Stimulated activated CD4-positive, alpha-beta T cell treated with anti-CD3 and anti-CD28 coated beads, Interleukin-2, amount 100 ng/mL, for 48 hours (primary cell): ENCODE data around the gene CTRL.

Source experiments
- DNase-seq, 2 donors: peaks; one replicate each; pipeline ENCODE4 v3.0.0-alpha.2; 2020

CTRL gene

DNA sequence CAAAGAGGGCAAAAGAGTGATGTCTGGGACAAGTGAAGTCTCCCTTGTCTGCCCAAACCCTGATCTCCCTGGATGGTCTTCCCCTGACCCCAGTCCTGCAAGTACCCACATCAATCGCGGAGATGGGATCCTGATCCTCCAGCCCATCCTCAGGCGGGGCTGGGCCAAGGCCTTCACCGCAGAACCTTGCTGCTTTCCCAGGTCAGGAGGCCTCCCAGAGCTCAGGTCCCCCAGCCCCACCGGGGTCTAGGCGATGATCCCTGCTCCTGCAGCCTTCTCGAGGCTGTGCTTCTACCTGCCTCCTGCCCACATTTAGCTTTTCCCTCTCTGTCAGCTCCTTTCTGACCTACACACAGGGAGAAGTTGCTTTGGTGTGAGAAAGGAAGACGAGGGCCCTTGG lies 30.5 kb upstream of the CTRL start:
- DNase-seq = no peak

DNA sequence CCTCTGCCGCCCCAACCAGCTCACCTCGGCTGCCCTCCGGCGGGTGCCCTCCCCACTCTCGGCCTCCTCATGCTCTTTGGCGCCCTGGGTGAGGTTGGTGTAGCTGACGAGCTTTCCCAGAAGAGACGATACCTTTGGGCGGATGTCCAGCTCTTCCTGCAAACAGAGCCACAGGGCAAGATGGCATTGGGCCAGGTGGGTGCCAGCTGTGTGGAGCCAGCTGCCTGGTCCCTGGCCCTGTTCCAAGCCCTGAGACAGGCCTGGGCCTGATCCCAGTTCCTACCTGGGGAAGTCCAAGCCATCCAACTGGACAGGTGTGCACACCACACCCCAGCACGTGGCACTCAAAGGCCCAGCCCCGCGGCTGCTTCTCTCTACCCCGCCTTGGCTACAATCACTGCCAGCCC lies 29.9 kb upstream of the CTRL start:
- DNase-seq = no peak

DNA sequence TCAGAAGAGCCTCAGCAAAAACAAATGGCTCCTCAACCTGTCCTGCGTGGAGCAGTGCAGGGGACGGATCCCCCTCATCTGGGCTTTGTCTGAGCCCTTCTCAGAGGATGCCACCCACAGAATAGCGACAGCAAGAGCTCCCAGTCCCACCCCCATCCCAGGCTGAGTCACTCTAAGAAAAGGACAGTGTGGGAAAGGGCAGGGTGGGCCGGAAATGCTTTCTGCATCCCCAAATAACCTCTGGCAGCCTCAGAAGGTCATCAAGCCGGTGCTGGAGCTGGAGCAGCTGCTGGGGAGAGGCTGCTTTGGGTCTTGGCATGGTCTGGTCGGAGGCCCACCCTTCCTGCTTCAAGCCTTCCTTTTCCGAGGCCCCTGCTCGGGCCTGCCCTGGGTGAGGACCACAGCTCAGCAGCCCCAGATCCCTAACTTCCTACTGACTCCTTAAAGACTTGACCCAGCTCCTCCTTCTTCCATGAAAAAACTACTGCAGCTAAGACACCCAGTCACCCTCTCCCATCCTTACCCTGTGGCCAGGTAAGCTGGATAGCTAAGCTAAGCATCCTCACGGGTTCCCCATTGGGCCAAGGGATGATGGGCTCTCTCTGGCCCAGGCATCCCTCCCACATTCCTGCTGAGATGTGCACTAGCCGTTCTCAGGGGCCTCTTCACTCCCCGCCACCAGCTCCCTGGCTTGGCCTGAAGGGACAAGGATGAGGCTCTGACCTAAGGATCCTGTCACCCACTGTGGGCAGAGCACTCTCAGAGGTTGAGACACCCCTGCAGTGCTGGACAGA lies 28.1 kb upstream of the CTRL start:
- no peak for DNase-seq

DNA sequence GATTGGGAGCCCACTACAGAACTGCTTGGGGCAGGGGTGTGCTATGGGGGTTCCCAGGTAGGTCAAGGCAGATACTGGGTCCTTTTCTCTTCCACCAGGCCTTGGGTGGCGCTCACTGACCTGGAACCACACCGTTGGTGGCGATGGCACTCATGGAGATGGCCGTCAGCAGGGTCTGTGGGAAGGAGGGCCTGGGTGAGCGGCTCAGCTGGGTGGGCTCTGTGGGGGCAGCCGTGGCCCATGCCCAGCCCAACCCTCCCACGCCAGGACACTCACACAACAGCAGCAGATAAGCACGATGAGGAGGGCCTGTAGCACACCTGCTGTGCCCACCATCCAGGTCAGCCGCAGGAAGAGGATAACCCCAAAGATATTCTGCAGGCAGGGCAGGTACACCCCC lies 26.0 kb upstream of the CTRL start:
- no peak for DNase-seq

DNA sequence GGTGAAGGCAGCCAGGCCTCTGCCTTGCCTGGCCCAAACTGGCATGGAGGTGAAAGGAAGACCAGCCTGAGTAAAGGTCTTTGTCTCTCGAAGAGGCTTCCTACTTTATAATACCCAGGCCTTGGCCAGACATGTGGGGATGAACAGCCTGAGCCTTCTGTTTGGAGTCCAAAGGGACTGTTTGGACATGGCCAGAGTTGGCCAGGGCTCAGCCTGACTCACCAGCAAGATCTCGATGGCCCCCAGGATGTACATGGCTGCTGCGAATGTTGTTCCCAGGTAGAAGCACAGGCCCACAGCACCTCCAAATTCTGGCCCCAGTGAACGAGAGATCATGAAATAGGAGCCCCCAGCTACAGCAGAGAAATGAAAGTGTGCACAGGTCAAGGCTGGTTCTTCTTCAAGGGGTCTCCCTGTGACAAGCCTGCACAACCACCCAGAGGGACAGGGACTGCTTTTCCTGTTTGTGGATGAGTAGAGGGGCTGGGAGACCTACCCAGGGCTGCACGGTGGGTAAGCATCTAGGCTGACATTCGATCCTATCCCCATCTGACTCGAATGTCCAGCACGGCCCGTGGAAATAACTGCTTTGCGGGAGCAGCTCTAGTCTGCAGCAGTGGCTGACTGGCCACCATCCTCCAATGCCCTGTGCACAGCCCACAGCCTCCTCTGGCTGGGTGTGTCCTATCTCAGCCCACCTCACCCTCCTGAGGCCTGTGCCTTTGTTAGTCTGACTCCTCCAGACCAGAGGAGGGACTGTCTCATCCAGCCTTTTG lies 22.9 kb upstream of the CTRL start:
- DNase-seq = no peak

DNA sequence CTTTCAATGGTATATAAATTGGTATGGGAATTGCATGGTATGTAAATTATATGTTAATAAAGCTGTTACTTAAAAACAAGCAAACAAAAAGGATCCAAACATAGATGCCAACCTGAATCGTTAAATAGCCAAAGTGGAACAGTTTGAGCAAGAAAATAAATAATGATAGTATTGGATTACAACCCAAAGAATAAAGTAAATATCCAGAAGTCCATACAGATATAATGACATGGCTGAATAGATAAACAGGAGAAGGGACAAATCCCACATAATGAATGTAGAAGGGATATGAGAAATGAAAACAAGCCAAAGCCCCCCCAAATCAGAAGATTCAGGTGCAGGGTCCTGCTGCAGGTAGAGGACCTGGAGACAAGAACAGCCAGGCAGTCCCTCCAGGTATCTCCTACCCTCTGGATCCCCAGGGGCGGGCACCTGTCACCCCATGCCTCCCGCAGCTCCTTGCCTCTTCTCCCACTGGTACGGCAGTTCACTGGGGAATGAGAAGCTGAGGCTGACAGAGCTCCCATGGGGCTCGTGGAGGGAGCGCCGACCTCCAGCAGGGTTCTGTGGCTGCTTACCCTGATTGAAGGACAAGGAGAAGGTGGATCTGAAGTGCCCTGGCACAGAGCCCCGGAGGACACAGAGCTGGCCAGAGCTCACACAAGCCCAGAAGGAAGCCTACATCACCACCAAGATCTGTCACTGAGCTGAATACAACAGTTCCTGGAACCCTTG lies 22.1 kb upstream of the CTRL start:
- DNase-seq = no peak

DNA sequence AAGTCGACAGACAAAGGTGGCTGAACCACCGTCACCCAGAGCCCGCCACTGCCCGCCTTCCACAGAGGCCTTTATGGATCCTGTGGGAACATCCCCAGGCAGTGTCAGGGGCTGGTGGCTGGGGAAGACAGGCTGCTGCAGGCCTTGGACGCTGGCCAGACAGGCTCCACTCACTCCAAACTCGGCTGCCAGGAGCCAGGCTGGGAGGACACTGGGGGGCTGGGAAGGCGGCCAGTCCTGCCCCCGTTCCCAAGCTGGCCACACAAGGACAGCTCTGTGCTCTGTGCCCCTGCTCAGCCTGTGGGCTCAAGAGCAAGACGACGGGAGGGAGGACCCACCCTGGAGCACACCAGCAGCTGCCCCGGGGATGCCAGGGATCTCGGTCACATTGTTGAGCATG lies 19.8 kb upstream of the CTRL start:
- no peak for DNase-seq

DNA sequence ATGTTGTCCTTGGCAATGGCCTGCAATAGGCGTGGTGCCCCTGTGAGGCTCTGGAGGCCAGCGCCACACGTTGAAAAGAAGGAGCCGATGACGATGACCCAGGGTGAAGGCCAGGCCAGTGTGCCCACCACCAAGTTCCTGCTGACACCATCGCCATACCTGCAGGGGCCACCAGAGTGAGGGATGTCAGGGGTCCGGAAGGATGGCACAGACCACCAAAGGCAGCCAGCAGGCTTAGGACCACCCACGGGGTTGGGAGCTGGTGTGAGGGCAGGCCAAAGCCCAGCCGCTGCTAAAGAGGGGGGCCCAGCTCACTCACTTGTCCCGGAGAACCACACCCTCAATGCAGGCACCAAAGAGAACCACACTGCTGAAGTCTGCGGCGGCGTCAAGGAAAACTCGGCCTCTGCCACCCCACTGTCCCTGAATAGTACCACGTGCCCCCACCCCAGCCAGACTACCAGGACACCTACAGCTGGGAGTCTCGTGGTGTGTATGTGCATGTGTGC lies 18.7 kb upstream of the CTRL start:
- no peak for DNase-seq

DNA sequence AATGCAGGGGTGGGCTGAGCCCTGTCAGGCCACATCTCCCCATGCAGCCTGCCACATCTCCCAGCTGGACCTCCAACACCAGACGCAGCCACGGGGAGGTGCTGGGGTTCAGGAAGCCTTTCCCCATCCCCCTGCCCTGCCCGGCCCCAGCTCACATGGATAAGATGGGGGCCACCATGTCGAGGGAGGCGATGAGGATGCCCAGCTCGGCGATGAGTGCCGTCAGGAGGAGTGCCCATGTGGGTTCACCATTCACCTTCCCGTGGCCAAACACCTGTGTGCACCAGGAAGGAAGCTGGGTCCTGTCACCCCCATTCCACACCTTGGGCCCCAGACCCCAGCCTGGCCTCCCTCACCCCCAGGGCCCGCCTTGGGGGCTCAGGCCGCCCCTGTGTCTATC lies 18.0 kb upstream of the CTRL start:
- DNase-seq = no peak

DNA sequence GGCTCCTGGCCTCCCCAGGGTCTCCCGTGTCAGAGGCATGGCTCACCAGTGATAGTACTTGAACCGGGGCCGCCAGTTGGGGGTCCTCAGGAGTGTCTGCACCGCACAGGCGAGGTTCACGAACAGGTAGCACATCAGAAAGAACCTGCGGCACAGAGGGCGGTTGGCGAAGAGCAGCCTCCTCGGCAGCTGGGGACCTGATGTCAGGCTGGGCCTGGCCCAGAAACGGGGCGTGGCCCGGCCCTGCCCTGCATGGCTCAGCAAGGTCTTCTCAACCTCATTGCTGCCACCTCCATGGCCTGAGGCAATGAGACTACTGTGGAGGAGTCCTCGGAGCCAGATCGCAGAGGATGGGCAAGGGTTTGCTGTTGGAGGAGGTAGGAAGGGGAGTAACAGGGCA lies 16.4 kb upstream of the CTRL start:
- no peak for DNase-seq

DNA sequence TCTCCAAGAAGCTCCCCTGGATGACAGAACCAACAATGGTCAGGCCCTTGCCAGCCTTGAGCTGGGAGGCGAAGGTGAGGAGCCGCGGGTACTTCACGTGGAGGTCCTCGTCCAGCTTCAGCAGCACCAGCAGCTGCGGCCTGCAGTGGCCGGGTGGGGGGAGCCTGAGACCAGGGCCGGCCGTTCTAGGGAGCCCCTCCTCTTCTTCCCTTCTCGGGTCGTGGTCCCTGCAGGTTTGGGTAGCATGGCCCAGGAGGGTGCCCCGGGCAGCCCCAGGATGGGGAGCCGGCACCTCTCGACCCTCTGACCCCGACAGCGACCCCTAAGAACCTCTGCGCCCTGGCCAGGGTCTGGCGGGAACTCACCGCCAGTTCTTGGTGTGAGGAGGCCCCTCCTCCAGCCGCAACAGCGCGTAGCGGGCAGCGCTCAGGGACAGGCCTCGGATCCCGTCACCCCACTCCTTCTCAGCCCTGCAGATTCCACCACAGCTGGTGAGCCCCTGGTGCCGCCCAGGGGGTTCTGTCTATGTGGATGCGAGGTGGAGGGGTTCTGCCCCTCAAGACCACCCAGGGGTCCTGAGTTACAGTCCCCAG lies 15.4 kb upstream of the CTRL start:
- DNase-seq = no peak

DNA sequence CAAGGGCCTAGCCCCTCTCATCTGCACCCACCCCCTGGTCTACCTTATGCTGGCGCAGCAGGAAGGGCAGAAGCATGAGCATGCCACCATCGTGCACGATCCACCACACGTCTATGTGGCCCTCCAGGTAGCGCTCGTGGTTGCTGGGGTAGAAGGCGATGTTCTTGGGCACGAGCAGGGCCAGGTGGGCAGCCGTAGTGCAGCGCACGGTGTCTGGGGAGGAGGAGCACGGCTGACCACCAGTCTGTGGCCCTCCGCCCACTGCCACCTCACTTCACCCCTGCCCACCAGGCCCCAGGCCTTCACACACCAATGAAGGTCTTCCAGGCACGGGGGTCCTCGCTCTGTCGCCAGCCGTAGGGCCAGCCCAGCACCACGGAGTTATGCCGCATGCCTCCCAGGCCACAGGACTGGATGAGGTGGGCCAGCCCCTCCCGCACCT lies 14.5 kb upstream of the CTRL start:
- no peak for DNase-seq

DNA sequence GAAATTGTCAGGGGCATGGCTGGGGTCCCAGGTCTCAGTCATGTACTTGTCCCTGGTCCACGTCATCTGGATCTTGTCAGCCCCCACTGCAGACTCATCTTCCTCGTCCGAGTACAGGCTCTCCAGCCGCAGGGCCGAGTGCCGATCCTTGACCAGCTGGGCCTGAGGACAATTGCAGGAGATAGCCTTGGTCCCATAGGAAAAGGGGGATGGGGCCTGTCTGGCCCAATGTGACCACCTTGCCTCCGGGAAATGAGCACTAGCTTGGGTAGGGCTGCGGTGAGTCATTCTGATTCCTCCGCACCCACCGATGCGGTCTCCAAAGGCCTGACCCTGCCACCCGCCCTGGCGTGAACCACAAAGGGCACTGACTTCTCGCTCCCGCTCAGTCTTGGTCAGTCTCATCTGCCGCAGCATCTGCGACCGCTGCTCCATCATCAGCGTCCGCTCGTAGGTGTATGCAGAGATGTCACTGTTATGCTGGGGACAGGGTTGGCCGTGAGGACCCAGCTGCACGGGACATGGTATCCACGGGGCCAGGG lies 13.8 kb upstream of the CTRL start:
- no peak for DNase-seq

DNA sequence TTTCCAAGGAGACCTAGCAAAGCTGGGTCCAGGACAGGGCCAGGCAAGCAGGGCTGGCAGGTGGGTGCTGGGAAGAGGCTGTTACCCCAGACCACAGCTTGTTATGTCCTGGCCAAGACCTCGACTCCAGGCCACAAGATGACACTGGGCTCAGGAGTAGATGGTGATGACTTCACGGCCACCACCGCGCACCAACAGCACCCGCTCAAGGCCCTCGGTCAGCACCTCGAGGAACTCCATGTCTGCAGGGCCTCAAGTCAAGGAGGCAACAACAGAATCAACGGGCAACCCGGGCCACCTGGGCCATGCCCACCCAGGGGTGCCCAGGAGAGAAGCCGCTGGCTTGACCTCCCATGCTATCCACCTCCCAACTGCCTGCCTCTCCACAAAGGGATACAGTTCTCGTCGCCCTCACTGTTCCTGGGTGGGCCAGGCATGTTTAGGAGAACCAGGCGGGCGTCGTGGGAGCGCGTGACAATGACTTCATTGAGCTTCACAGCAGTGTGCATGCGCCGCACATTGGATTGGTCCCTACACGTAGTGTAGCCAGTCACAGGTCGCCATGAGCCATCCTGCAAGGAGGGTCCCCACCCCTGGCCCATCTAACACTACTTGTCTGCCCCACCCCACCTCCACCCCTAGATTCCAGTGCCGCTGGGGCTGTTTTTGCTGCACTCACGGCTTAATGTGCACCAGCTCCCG lies 13.2 kb upstream of the CTRL start:
- DNase-seq = no peak

DNA sequence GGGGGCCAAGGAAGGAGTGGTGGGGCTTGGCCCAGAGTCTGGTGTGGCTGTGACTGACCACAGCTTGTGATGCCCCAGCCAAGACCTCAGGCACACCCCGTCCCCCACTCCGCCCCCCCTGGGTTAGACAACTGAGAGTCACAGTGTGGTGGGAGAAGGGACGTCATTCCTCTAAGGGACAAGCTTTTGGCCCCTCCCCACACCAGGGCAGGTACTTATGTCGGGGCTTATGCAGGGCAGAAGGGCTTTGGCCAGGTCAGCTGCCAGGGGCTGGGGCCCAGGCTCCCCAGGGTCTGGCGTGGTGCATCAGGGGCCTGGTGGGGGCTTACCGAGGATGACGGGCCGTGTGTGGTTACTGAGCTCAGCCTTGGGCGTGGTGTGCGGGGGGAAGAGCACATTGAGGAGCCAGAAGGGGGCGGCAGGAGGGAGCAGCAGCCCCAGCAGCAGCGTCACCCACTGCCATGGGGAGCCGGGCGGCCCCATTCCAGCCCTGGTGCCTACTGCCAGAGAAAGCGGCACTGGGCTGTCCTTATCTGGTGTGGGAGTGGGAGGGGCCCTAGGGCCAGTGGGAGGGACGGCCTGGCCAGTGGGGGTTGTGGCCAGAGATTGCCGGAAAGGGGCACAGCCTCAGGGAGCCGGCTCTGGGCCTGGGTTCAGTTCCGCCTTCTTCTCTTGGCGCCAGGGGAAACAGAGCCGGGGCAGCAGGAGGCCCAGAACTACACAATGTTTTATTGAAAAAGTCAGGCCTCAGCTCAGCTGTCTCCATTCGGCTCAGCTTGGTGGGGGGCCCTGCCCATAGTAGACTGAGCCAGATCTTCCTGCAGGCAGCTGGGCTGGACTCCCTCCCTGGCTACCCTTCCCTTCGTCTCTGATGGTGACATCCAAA lies 12.2 kb upstream of the CTRL start, which contains the start of gene LCAT:
LCAT (minus strand) TSS at position 502 of the 886 bp plus-strand sequence; CDS start at position 483, 19 bp downstream.
- no peak for DNase-seq

DNA sequence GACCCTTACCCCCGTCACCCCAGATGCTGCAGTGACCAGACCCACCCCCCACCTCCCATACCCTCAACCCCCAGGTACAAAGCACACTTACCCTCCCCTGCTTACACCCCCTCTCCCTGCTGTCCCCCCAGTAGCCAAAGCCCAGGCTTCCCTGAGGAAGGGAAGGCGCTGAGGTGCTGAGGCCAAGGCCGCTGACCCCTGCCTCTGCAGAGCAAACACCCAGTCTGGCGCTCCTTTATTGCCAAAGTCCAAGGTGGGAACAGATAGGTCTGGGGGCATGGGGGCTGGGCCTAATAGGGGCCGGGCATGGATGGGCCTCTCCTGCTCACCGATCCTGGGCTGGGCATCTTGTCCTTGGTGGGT lies 11.6 kb upstream of the CTRL start:
- no peak for DNase-seq

DNA sequence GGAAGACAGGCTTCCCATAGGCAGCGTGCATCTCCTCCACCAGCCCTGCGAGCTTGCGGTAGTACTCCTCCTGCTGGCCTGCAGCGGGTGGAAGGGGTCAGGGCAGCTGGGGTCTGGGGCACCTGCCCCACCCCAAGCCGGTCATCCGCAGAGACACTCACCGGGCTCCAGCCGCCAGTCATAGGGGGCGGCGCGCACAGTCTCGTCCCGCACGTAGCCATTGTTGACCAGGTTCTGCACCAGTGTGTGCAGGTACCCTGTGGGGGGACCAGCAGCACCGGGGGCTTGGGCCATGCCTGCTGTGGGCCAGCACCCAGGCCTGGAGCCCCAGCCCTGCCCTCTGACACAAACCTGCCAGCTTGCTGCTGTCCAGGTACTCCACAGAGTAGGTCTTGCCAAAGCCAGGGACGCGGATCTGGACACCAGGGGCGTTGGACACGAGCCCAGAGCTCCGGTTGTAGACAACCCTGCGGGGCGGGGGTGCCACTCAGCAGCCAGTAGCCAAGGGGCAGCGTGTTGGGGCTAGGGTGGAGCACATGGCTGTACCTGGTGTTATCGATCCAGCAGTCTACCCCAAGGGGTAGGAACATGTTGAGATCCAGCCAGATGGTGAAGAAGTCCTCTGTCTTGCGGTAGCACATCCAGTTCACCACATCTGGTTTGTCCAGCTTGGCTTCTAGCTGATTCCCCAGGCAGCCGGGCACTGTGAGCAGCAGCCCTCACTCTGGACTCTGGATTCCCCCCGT lies 11.0 kb upstream of the CTRL start:
- no peak for DNase-seq

DNA sequence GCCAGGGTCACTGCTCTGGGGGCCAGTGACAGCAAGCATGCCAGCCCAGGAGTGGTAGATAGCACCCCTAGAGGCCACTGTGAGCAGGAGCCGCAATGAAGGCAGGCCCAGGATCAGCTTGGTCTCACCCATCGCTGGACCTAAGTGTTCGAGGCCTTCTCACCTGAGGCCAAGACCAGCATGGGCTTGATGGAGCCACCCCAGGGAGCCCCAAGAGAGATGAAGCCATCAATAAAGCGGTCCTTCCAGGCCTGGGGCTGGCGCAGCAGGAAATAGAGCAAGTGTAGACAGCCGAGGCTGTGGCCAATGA lies 10.5 kb upstream of the CTRL start:
- peak in 1 of 2 donors; percentile 30 for DNase-seq

DNA sequence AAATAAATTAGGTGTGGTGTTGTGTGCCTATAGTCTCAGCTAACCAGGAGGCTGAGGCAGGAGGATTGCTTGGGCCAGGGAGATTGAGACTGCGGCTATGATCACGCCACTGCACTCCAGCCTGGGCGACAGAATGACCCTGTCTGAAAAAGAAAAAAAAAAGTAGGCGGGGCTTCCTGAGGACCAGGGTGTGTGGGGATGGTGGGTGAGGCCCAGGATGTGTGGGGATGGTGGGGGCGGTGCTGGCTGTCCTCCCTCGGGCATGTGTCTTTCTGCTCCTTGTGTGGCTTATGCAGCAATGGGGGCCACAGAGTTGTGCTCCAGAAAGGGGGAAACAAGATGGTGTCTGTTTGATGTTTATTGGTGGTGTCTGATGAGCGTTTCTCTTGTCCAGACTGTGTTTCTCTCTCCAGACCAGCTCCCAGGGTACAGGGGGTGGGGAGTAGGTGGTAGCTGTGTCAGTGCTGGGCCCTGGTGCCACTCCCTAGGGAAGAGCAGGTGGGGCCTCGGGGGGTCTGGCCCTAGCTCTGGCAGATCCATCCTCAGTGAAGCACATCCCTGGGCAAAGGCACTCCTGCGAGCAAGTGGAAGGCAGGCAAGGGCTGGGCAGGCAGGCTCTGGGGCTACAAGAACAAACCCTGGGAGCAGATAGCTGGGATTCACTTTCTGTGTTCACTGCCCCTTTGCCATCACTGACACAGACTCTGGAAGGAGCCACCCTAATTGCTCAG lies 10.0 kb upstream of the CTRL start:
- no peak for DNase-seq
